ENCODE data around the gene ATXN1.

ATXN1 gene

GRCh38 chr6:16658348-16659034 lies 102.8 kb downstream of the ATXN1 start:
- H3K9me3 ChIP-seq (ENCODE audit: control insufficient read depth, insufficient read depth, low read length) = no peaks in the 10 kb centered on the region

GRCh38 chr6:16657768-16658167 lies 103.5 kb downstream of the ATXN1 start:
- Histone ChIP-seq H3K27me3 (ENCODE audit: control insufficient read depth, insufficient read depth, low read length) (no peaks in the 10 kb centered on the region), H3K9me3 (ENCODE audit: control insufficient read depth, insufficient read depth, low read length) (no peaks in the 10 kb centered on the region), H3K27ac (ENCODE audit: low read length) (no peak overlapping the region), H3K4me1 (ENCODE audit: control insufficient read depth, insufficient read depth, low read length) (no peaks in the 10 kb centered on the region), H3K36me3 (ENCODE audit: control insufficient read depth, insufficient read depth, low read length) (no peaks in the 10 kb centered on the region), H3K4me3 (ENCODE audit: low read length) (no peak overlapping the region)
- no peak for DNase-seq (ENCODE audit: low read depth, low spot score)
- no CpG with 5 or more reads among the region's 1 CpG for WGBS (ENCODE audit: insufficient coverage, insufficient read length)

More at GRCh38 chr6:16658348-16659034, 102.8 kb downstream of the ATXN1 start:
- no CpG with 5 or more reads among the region's 5 CpGs for WGBS (ENCODE audit: insufficient coverage, insufficient read length)
- H3K4me3 ChIP-seq (ENCODE audit: low read length) = no peak overlapping the region
- H3K4me1 ChIP-seq (ENCODE audit: control insufficient read depth, insufficient read depth, low read length) = no peaks in the 10 kb centered on the region
- no peaks in the 10 kb centered on the region for H3K27me3 ChIP-seq (ENCODE audit: control insufficient read depth, insufficient read depth, low read length)
- no peak for DNase-seq (ENCODE audit: low read depth, low spot score)
- no peak overlapping the region for H3K27ac ChIP-seq (ENCODE audit: low read length)
- no peaks in the 10 kb centered on the region for H3K36me3 ChIP-seq (ENCODE audit: control insufficient read depth, insufficient read depth, low read length)

GRCh38 chr6:16656451-16656850 lies 104.8 kb downstream of the ATXN1 start:
- no peak overlapping the region; the same call in 1 of the 2 replicates for H3K4me3 ChIP-seq (ENCODE audit: low read length)
- no peaks in the 10 kb centered on the region for H3K27me3 ChIP-seq (ENCODE audit: control insufficient read depth, insufficient read depth, low read length)
- no peaks in the 10 kb centered on the region for H3K4me1 ChIP-seq (ENCODE audit: control insufficient read depth, insufficient read depth, low read length)
- no peak for DNase-seq (ENCODE audit: low read depth, low spot score)
- no CpG with 5 or more reads among the region's 4 CpGs for WGBS (ENCODE audit: insufficient coverage, insufficient read length)
- no peak overlapping the region for H3K27ac ChIP-seq (ENCODE audit: low read length)
- no peaks in the 10 kb centered on the region for H3K9me3 ChIP-seq (ENCODE audit: control insufficient read depth, insufficient read depth, low read length)
- H3K36me3 ChIP-seq (ENCODE audit: control insufficient read depth, insufficient read depth, low read length) = no peaks in the 10 kb centered on the region

GRCh38 chr6:16654701-16655100 lies 106.6 kb downstream of the ATXN1 start:
- no peak overlapping the region for H3K4me3 ChIP-seq (ENCODE audit: low read length)
- H3K36me3 ChIP-seq (ENCODE audit: control insufficient read depth, insufficient read depth, low read length) = no peaks in the 10 kb centered on the region
- no peaks in the 10 kb centered on the region for H3K9me3 ChIP-seq (ENCODE audit: control insufficient read depth, insufficient read depth, low read length)
- no peaks in the 10 kb centered on the region for H3K27me3 ChIP-seq (ENCODE audit: control insufficient read depth, insufficient read depth, low read length)
- WGBS (ENCODE audit: insufficient coverage, insufficient read length) = no CpG with 5 or more reads among the region's 1 CpG
- H3K4me1 ChIP-seq (ENCODE audit: control insufficient read depth, insufficient read depth, low read length) = no peaks in the 10 kb centered on the region
- DNase-seq (ENCODE audit: low read depth, low spot score) = no peak
- no peak overlapping the region for H3K27ac ChIP-seq (ENCODE audit: low read length)

GRCh38 chr6:16653226-16653625 lies 108.0 kb downstream of the ATXN1 start:
- no peaks in the 10 kb centered on the region for H3K27me3 ChIP-seq (ENCODE audit: control insufficient read depth, insufficient read depth, low read length)
- DNase-seq (ENCODE audit: low read depth, low spot score) = no peak
- no peak overlapping the region for H3K4me3 ChIP-seq (ENCODE audit: low read length)
- H3K4me1 ChIP-seq (ENCODE audit: control insufficient read depth, insufficient read depth, low read length) = no peaks in the 10 kb centered on the region
- no peak overlapping the region for H3K27ac ChIP-seq (ENCODE audit: low read length)
- H3K36me3 ChIP-seq (ENCODE audit: control insufficient read depth, insufficient read depth, low read length) = no peaks in the 10 kb centered on the region
- no peaks in the 10 kb centered on the region for H3K9me3 ChIP-seq (ENCODE audit: control insufficient read depth, insufficient read depth, low read length)
- WGBS (ENCODE audit: insufficient coverage, insufficient read length) = no CpG with 5 or more reads among the region's 7 CpGs

DNA sequence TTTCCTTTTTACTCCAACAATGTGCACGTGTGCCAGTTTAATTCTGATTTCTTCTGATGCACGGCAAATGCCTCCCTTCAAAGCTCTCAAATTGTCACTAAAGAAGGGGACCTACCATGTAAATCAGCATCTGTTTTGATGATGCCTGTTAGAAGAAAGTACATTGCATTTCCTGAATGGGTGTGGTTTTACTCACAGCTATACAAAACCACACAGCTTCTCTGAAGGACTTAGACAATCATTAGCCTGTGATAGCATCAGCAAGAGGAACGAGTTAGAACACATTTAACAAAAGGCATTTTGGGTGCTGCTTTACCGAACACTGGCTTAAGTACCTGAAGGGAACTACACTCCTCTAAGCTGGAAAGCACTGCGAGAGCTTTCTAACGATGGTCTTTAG lies 109.4 kb downstream of the ATXN1 start:
- no peaks in the 10 kb centered on the region for H3K36me3 ChIP-seq (ENCODE audit: control insufficient read depth, insufficient read depth, low read length)
- no CpG with 5 or more reads among the region's 6 CpGs for WGBS (ENCODE audit: insufficient coverage, insufficient read length)
- H3K4me1 ChIP-seq (ENCODE audit: control insufficient read depth, insufficient read depth, low read length) = no peaks in the 10 kb centered on the region
- DNase-seq (ENCODE audit: low read depth, low spot score) = no peak
- H3K27me3 ChIP-seq (ENCODE audit: control insufficient read depth, insufficient read depth, low read length) = no peaks in the 10 kb centered on the region
- no peak overlapping the region for H3K4me3 ChIP-seq (ENCODE audit: low read length)
- no peak overlapping the region for H3K27ac ChIP-seq (ENCODE audit: low read length)
- no peaks in the 10 kb centered on the region for H3K9me3 ChIP-seq (ENCODE audit: control insufficient read depth, insufficient read depth, low read length)

- 100% methylated on average over 1 of the region's 5 CpGs for WGBS (ENCODE audit: insufficient coverage, insufficient read length)
Measured at GRCh38 chr6:16649890-16650289, 111.4 kb downstream of the ATXN1 start.

DNA sequence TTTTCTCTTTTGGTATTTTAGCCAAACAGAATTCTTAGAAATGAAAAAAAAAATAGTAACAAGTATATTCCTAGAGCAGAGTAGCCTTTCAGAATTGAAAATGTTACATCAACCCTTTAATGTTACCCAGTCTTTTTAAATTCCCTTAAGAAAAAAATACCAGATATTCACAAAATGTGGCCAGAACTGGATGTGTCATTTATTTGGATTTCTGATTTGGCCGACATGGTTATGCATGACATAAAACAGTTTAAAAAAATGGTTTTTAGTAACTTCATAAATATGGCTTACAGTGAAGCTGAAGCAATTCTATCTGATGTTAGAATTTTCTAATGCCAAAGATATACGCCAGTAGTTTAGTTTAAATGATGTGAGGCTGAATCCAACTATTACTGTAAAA lies 112.0 kb downstream of the ATXN1 start:
- Histone ChIP-seq H3K36me3 (ENCODE audit: control insufficient read depth, insufficient read depth, low read length) (no peaks in the 10 kb centered on the region), H3K27me3 (ENCODE audit: control insufficient read depth, insufficient read depth, low read length) (no peaks in the 10 kb centered on the region), H3K4me1 (ENCODE audit: control insufficient read depth, insufficient read depth, low read length) (no peaks in the 10 kb centered on the region), H3K27ac (ENCODE audit: low read length) (no peak overlapping the region), H3K4me3 (ENCODE audit: low read length) (no peak overlapping the region), H3K9me3 (ENCODE audit: control insufficient read depth, insufficient read depth, low read length) (no peaks in the 10 kb centered on the region)
- DNase-seq (ENCODE audit: low read depth, low spot score) = no peak
- no CpG with 5 or more reads among the region's 2 CpGs for WGBS (ENCODE audit: insufficient coverage, insufficient read length)

More at GRCh38 chr6:16649890-16650289, 111.4 kb downstream of the ATXN1 start:
- Histone ChIP-seq H3K4me1 (ENCODE audit: control insufficient read depth, insufficient read depth, low read length) (no peaks in the 10 kb centered on the region), H3K36me3 (ENCODE audit: control insufficient read depth, insufficient read depth, low read length) (no peaks in the 10 kb centered on the region), H3K9me3 (ENCODE audit: control insufficient read depth, insufficient read depth, low read length) (no peaks in the 10 kb centered on the region), H3K27me3 (ENCODE audit: control insufficient read depth, insufficient read depth, low read length) (no peaks in the 10 kb centered on the region), H3K4me3 (ENCODE audit: low read length) (no peak overlapping the region), H3K27ac (ENCODE audit: low read length) (no peak overlapping the region)
- DNase-seq (ENCODE audit: low read depth, low spot score) = no peak

- no peaks in the 10 kb centered on the region for H3K9me3 ChIP-seq (ENCODE audit: control insufficient read depth, insufficient read depth, low read length)
- H3K27me3 ChIP-seq (ENCODE audit: control insufficient read depth, insufficient read depth, low read length) = no peaks in the 10 kb centered on the region
Measured at GRCh38 chr6:16648003-16648402, 113.3 kb downstream of the ATXN1 start.

DNA sequence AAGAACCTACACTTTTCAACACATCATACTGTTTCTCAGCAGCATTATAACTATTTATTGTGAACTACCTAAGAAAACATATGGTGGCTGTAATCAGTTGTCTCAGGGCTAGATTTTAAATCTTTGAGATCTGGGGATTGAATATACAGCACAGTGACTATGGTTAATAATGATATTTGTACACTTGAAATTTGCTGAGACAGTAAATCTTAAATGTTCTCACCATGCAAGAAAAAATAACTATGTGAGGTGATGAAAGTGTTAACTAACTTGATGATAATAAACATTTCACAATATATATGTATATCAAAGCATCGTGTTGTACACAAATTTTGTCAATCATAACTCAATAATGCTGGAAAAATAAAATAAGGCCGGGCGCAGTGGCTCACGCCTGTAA lies 113.8 kb downstream of the ATXN1 start:
- Histone ChIP-seq H3K27ac (ENCODE audit: low read length) (no peak overlapping the region), H3K4me3 (ENCODE audit: low read length) (no peak overlapping the region), H3K27me3 (ENCODE audit: control insufficient read depth, insufficient read depth, low read length) (no peaks in the 10 kb centered on the region), H3K9me3 (ENCODE audit: control insufficient read depth, insufficient read depth, low read length) (no peaks in the 10 kb centered on the region), H3K4me1 (ENCODE audit: control insufficient read depth, insufficient read depth, low read length) (no peaks in the 10 kb centered on the region), H3K36me3 (ENCODE audit: control insufficient read depth, insufficient read depth, low read length) (no peaks in the 10 kb centered on the region)
- no peak for DNase-seq (ENCODE audit: low read depth, low spot score)
- WGBS (ENCODE audit: insufficient coverage, insufficient read length) = no CpG with 5 or more reads among the region's 4 CpGs

More at GRCh38 chr6:16648003-16648402, 113.3 kb downstream of the ATXN1 start:
- H3K36me3 ChIP-seq (ENCODE audit: control insufficient read depth, insufficient read depth, low read length) = no peaks in the 10 kb centered on the region
- DNase-seq (ENCODE audit: low read depth, low spot score) = no peak
- H3K27ac ChIP-seq (ENCODE audit: low read length) = no peak overlapping the region
- H3K4me1 ChIP-seq (ENCODE audit: control insufficient read depth, insufficient read depth, low read length) = no peaks in the 10 kb centered on the region
- no peak overlapping the region for H3K4me3 ChIP-seq (ENCODE audit: low read length)
- WGBS (ENCODE audit: insufficient coverage, insufficient read length) = no CpG with 5 or more reads among the region's 5 CpGs
